HG03108 (cell line): Measurements from ENCODE around the gene NBPF20.
A peak's percentile ranks its signal among the peaks of the same experiment; 100 is the strongest.
"Not testable (repeated sequence)": the region's sequence is repeated elsewhere in the genome, so short reads cannot be mapped to it uniquely, and the experiment has no call there.

Experiments
- ATAC-seq: cut with Tn5 transposase; IDR thresholded peaks from one replicate; pipeline ENCODE4 v1.9.1; 2021; ENCODE audit warnings: moderate library complexity; ENCODE audit not compliant: unreplicated experiment

Gene NBPF20, protein sequence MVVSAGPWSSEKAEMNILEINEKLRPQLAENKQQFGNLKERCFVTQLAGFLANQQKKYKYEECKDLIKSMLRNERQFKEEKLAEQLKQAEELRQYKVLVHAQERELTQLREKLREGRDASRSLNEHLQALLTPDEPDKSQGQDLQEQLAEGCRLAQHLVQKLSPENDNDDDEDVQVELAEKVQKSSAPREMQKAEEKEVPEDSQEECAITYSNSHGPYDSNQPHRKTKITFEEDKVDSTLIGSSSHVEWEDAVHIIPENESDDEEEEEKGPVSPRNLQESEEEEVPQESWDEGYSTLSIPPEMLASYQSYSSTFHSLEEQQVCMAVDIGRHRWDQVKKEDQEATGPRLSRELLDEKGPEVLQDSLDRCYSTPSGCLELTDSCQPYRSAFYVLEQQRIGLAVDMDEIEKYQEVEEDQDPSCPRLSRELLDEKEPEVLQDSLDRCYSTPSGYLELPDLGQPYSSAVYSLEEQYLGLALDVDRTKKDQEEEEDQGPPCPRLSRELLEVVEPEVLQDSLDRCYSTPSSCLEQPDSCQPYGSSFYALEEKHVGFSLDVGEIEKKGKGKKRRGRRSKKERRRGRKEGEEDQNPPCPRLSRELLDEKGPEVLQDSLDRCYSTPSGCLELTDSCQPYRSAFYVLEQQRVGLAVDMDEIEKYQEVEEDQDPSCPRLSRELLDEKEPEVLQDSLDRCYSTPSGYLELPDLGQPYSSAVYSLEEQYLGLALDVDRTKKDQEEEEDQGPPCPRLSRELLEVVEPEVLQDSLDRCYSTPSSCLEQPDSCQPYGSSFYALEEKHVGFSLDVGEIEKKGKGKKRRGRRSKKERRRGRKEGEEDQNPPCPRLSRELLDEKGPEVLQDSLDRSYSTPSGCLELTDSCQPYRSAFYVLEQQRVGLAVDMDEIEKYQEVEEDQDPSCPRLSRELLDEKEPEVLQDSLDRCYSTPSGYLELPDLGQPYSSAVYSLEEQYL (N-terminal part only)

DNA sequence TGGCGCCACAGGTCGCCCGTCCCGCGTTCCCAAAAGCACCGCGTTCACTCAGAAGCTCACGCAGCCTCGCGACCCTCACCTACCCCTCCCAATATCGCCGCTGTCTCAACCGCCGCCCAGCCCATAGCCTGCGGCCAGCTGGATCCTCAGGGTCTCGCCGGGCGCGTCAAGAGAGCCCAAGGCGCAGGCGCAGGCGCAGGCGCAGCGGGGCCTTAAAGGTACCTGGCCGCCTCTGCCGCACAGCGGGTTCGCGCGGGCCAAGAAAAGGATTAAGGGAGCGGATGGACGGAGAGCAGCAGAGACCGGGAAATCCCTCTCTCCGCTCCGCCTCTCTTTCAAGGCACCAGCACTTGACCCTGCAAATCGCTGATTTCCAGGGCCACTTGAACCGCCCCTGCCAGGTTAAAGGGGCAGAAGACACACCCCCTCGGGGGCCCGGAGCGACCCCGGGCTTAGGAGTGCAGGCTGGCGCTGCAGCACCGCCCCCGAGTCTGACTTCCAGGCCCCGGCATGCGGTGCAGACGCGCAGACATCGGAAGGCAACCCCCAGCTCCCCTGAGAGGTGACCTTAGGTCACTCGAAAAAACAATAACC, at the start of gene NBPF20:
Gene NBPF20 (minus strand): TSS at position 168 of the 594 bp plus-strand sequence. CDS start 20,331 bp downstream, outside the sequence.
- peak; percentile 98 for ATAC-seq

GRCh38 chr1:145474837-145475368, 49.5 kb upstream of the NBPF20 start:
- ATAC-seq: not testable (repeated sequence)

DNA sequence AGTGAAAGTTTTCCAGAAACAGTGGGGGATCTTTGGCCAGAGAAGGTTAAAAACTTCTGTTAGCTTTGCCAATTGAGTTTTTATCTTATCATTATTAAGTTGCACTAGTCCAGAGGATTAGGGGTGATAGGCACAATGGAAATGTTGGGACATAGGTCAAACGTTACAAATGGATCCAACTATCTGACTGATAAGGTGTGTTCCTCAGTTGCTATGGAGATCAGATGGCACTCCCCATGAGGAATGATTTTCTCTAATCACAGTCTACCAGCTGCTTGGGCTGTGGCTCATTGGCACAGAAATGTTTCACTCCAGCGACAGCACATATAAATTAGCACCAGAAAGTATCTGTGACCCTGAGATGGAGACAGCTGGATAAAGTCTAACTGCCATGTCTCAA, 47.3 kb upstream of the NBPF20 start:
- not testable (repeated sequence) for ATAC-seq

DNA sequence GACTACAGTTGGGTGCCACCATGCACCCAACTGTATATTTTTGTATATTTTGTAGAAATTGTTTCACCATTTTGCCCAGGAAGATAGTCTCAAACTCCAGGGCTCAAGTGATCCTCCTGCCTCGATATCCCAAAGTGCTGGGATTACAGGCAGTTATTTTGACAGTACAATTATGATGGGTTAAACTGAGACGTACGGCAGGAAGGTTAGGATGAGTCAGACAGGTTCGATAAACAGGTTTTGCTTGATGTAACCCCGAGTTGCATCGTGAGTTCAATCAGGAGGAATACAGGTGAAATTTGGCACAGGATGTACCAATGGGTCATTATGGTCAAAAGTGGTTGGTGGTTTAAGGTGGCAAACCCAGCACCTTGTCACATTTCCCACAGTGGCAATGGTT, 46.0 kb upstream of the NBPF20 start:
- not testable (repeated sequence) for ATAC-seq

DNA sequence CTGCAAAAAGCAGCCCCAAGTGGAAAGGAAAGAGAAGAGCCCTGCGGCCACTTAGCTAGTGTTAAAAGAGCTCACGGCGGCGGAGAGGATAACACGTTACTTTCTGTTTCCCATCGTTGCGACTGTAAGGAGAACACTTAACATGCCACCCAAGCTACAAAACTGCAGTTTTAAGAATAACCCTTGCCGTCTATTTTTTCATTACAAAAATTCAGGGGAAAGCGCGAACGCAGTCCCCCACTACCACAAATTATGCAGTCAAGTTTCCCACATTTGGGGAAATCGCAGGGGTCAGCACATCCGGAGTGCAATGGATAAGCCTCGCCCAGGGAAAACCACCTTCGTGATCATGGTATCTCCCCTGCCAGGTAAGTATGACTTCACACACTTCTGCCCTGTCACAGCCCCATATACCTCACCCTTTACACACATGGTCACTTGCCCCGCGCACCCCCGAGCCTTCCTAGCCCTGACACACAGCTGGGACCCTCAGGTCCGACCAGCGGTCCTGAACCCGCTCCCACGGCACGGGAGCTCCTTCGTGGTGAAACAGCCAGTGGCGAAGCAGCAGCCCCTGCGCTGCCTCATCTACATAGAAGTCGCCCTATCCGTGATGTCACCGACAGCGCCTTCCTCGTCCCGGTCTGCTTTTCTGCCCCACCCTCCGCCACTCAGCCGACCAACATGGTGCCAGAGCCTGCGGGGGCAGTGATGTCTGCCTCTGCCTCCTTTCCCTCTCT, 40.2 kb upstream of the NBPF20 start:
- peak; percentile 92 for ATAC-seq

GRCh38 chr1:145464708-145465336, 39.4 kb upstream of the NBPF20 start:
- not testable (repeated sequence) for ATAC-seq

- ATAC-seq: not testable (repeated sequence)
Observed at GRCh38 chr1:145464017-145464416, 38.6 kb upstream of the NBPF20 start.

- not testable (repeated sequence) for ATAC-seq
Observed at GRCh38 chr1:145460684-145461083, 35.3 kb upstream of the NBPF20 start.

GRCh38 chr1:145460048-145460447, 34.6 kb upstream of the NBPF20 start:
- ATAC-seq: not testable (repeated sequence)

GRCh38 chr1:145459591-145459990, 34.2 kb upstream of the NBPF20 start:
- not testable (repeated sequence) for ATAC-seq

DNA sequence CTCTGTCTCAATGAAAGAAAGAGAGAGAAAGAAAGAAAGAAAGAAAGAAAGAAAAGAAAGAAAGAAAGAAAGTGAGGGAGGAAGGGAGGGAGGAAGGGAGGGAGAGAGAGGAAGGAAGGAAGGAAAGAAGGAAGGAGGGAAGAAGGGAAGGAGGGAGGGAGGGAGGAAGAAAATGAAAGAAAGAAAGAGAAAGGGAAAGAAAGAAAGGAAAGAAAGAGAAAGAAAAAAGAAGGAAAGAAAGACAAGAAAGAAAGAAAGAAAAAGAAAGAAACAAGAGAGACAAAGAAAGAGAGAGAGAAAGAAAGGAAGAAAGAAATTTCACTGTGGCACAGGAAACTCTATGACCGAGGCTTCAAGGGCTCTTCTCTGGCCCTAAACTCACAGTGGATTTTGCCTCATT, 33.7 kb upstream of the NBPF20 start:
- ATAC-seq: not testable (repeated sequence)

- ATAC-seq: not testable (repeated sequence)
Observed at GRCh38 chr1:145454824-145455177, 29.4 kb upstream of the NBPF20 start.

GRCh38 chr1:145453873-145454823, 28.7 kb upstream of the NBPF20 start:
- not testable (repeated sequence) for ATAC-seq

- ATAC-seq: not testable (repeated sequence)
Observed at GRCh38 chr1:145452506-145452905, 27.1 kb upstream of the NBPF20 start.

DNA sequence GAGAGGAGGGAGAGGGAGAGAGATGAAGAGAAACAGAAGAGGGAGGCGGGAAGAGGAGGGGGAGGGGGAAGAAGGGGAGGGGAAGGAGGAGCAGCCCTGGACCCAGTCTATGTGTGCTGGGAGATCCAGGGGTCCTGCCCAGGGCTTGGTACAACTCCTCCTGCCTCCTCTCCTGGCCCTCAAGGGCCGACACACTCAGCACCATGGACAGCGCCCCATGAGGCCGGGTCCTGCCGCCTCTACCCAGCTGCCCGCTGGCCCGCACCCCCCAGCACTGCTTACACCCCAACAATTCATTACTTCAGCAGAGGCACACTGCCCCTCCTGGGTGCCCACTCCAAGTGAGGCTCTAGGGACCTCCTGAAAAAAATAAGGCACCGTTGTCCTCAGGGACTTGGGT, 26.5 kb upstream of the NBPF20 start:
- ATAC-seq: not testable (repeated sequence)

DNA sequence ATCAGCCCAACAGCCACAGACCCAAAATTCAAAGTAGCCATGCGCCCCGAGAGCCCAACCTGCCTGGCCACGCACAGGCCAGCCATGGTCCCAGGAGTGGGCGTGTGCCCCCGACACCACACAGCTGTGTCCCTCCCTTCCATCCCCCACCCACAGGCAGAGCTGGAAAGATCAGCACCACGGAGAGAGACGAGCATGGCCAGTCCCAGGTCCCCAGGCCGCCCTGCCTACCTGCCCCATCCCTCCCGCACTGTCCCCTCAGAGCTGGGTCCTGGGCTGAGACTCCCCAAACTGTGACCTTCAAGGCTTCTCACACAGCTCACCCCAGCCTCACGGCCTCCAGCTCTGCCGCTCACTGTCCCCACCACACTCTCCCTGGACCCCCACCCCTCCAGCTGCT, 19.8 kb upstream of the NBPF20 start:
- not testable (repeated sequence) for ATAC-seq

DNA sequence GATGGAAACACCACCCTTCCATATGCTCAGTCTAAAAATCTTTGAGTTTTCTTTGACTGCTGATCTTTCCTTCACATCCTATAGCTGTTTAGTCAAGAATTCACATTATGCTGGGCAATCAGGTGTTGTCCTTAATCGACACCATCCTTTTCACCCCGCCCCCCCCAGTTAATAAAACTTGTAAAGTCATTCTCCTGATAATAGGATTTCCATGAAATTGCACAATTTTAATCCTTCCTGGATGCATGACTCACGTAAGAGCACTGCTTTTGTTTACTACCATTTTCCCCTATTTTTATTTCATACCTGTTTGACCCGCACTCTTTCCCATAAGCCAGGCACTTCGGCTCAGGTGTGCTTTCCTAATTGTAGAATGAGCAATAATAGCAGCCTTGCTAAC, 16.9 kb upstream of the NBPF20 start:
- ATAC-seq: not testable (repeated sequence)
